Mesodermal cell (in vitro differentiated cells): ENCODE results near the gene RGS6.

Experiments
- H3K27ac ChIP-seq: 2 replicates; pipeline ENCODE4 v1.7.0; 2013; ENCODE audit warnings: mild to moderate bottlenecking, low read depth, low read length, moderate library complexity; ENCODE audit not compliant: severe bottlenecking
- H3K36me3 ChIP-seq: 2 replicates; pipeline ENCODE4 v1.7.1; 2013; ENCODE audit warnings: mild to moderate bottlenecking, low read length, moderate library complexity; ENCODE audit not compliant: control insufficient read depth, insufficient read depth
- H3K4me1 ChIP-seq: one replicate; pipeline ENCODE4 v1.7.1; 2013; ENCODE audit warnings: mild to moderate bottlenecking, low read length; ENCODE audit not compliant: insufficient read depth, control insufficient read depth, poor library complexity, severe bottlenecking
- H3K4me3 ChIP-seq: 2 replicates; pipeline ENCODE4 v1.7.0; 2013; ENCODE audit warnings: low read length, control low read depth, mild to moderate bottlenecking; ENCODE audit not compliant: insufficient read depth, poor library complexity, severe bottlenecking; ENCODE audit errors: extremely low read depth
- H3K9me3 ChIP-seq: 2 replicates; pipeline ENCODE4 v1.7.1; 2013; ENCODE audit warnings: mild to moderate bottlenecking, low read length, moderate library complexity; ENCODE audit not compliant: control insufficient read depth
- WGBS, 2 experiments: methylation state at CpG; one replicate each; pipeline ENCODE4 v1.1.5; 2013; ENCODE audit warnings: missing lambda C conversion rate in 2 of 2; ENCODE audit not compliant: insufficient coverage in 2 of 2; 5-methylcytosine and 5-hydroxymethylcytosine counted together

Gene RGS6

GRCh38 chr14:72075649-72076334 is 143.6 kb downstream of the RGS6 start:
- WGBS, 2 experiments: 52 to 60% methylated on average over 3 to 4 of the region's 9 CpGs
- Histone ChIP-seq H3K27ac (no peak overlapping the region), H3K4me3 (no peak overlapping the region), H3K36me3 (no peaks in the 10 kb centered on the region), H3K4me1 (no peaks in the 10 kb centered on the region), H3K9me3 (no peaks in the 10 kb centered on the region)

GRCh38 chr14:72081137-72081536 is 148.9 kb downstream of the RGS6 start:
- H3K4me3 ChIP-seq: no peak overlapping the region
- no CpG with 5 or more reads among the region's 1 CpG for WGBS, 2 experiments
- H3K27ac ChIP-seq: no peak overlapping the region
- no peaks in the 10 kb centered on the region for H3K36me3 ChIP-seq
- H3K9me3 ChIP-seq: no peaks in the 10 kb centered on the region
- no peaks in the 10 kb centered on the region for H3K4me1 ChIP-seq

- Histone ChIP-seq H3K4me3 (no peak overlapping the region), H3K36me3 (no peaks in the 10 kb centered on the region), H3K9me3 (no peaks in the 10 kb centered on the region), H3K27ac (no peak overlapping the region), H3K4me1 (no peaks in the 10 kb centered on the region)
- WGBS, 2 experiments: 88 to 90% methylated on average over 5 to 7 of the region's 8 CpGs
Measured at GRCh38 chr14:72084935-72085334, 152.7 kb downstream of the RGS6 start.

- no peaks in the 10 kb centered on the region for H3K4me1 ChIP-seq
- no peak overlapping the region for H3K4me3 ChIP-seq
- 44% methylated on average over 3 of the region's 4 CpGs; no CpG with 5 or more reads in 1 of the 2 experiments for WGBS, 2 experiments
- no peak overlapping the region for H3K27ac ChIP-seq
- H3K36me3 ChIP-seq: no peaks in the 10 kb centered on the region
- H3K9me3 ChIP-seq: no peaks in the 10 kb centered on the region
Measured at GRCh38 chr14:72089625-72090024, 157.4 kb downstream of the RGS6 start.

- no peaks in the 10 kb centered on the region for H3K9me3 ChIP-seq
- H3K27ac ChIP-seq: no peak overlapping the region
- peaks cover 4% of the 10 kb centered on the region for H3K4me1 ChIP-seq
- H3K4me3 ChIP-seq: no peak overlapping the region
- H3K36me3 ChIP-seq: no peaks in the 10 kb centered on the region
- WGBS, 2 experiments: 88 to 90% methylated on average over 3 to 6 of the region's 6 CpGs
Measured at GRCh38 chr14:72094844-72095582, 162.8 kb downstream of the RGS6 start.

GRCh38 chr14:72097173-72097783 is 165.0 kb downstream of the RGS6 start:
- 71 to 90% methylated on average over 2 of the region's 4 CpGs for WGBS, 2 experiments
- Histone ChIP-seq H3K27ac (no peak overlapping the region), H3K36me3 (no peaks in the 10 kb centered on the region), H3K9me3 (no peaks in the 10 kb centered on the region), H3K4me1 (peaks cover 4% of the 10 kb centered on the region), H3K4me3 (no peak overlapping the region)

GRCh38 chr14:72098210-72098609 is 166.0 kb downstream of the RGS6 start:
- Histone ChIP-seq H3K9me3 (no peaks in the 10 kb centered on the region), H3K4me1 (peaks cover 4% of the 10 kb centered on the region), H3K36me3 (no peaks in the 10 kb centered on the region), H3K4me3 (no peak overlapping the region), H3K27ac (no peak overlapping the region)
- WGBS, 2 experiments: 75 to 96% methylated on average over 3 to 4 of the region's 4 CpGs

GRCh38 chr14:72099566-72099965 is 167.3 kb downstream of the RGS6 start:
- 83 to 95% methylated on average over 1 to 2 of the region's 3 CpGs for WGBS, 2 experiments
- Histone ChIP-seq H3K9me3 (no peaks in the 10 kb centered on the region), H3K4me1 (peaks cover 4% of the 10 kb centered on the region)

GRCh38 chr14:72104011-72104613 is 171.9 kb downstream of the RGS6 start:
- Histone ChIP-seq H3K27ac (no peak overlapping the region), H3K36me3 (no peaks in the 10 kb centered on the region), H3K4me3 (no peak overlapping the region), H3K9me3 (no peaks in the 10 kb centered on the region), H3K4me1 (no peaks in the 10 kb centered on the region)
- 53 to 82% methylated on average over 6 to 9 of the region's 12 CpGs for WGBS, 2 experiments

More at GRCh38 chr14:72099566-72099965, 167.3 kb downstream of the RGS6 start:
- Histone ChIP-seq H3K27ac (no peak overlapping the region), H3K36me3 (no peaks in the 10 kb centered on the region), H3K4me3 (no peak overlapping the region)

- H3K9me3 ChIP-seq: no peaks in the 10 kb centered on the region
- WGBS, 2 experiments: 76 to 80% methylated on average over 3 to 5 of the region's 7 CpGs
- no peaks in the 10 kb centered on the region for H3K36me3 ChIP-seq
- no peak overlapping the region for H3K4me3 ChIP-seq
- H3K4me1 ChIP-seq: no peaks in the 10 kb centered on the region
- no peak overlapping the region for H3K27ac ChIP-seq
Measured at GRCh38 chr14:72111911-72112310, 179.7 kb downstream of the RGS6 start.
